MG63 (cell line): ENCODE data around the gene PARP8. TPM values are rescaled to one million over a fixed set of nuclear protein-coding genes. Genes with fewer than 3 reads are reported as not detected.
"Not testable (repeated sequence)": the region's sequence is repeated elsewhere in the genome, so short reads cannot be mapped to it uniquely, and the experiment has no call there.

Source experiments
- DNase-seq: peaks from one replicate; pipeline ENCODE4 v3.0.0-alpha.2; 2020
- H3K27me3 ChIP-seq: fragments of 250-450 bp; sonication (Bioruptor Pico); 2 replicates; pipeline ENCODE4 v1.5.1; 2020; ENCODE audit warnings: mild to moderate bottlenecking, moderate library complexity
- H3K36me3 ChIP-seq: fragments of 250-450 bp; sonication (Bioruptor Pico); 2 replicates; pipeline ENCODE4 v1.5.1; 2020; ENCODE audit warnings: mild to moderate bottlenecking, moderate library complexity
- H3K4me3 ChIP-seq: fragments of 250-450 bp; sonication (Bioruptor Pico); 2 replicates; pipeline ENCODE4 v1.5.1; 2020; ENCODE audit warnings: mild to moderate bottlenecking, moderate library complexity
- H3K9me3 ChIP-seq: fragments of 250-450 bp; sonication (Bioruptor Pico); 2 replicates; pipeline ENCODE4 v1.5.1; 2020; ENCODE audit warnings: mild to moderate bottlenecking, moderate library complexity
- total RNA-seq: library from RNA; depleted of rRNA; stranded (reverse); fragments of >200 nt; shearing (Covaris generic); gene quantifications from 2 replicates; pipeline ENCODE4 v1.2.3, GENCODE V29; 2014; ENCODE audit warnings: low replicate concordance; rRNA removed

PARP8 gene
- 0.25 and 0.66 TPM in 2 replicates for total RNA-seq

- peak; percentile 59 for DNase-seq
- peak within 1 kb of the TSS; percentile 80 for H3K4me3 ChIP-seq
- no peaks in the 10 kb centered on the region for H3K9me3 ChIP-seq
- no peaks in the 10 kb centered on the region for H3K27me3 ChIP-seq
- no peaks in the 10 kb centered on the region for H3K36me3 ChIP-seq
These were observed at the start of gene PARP8 for GRCh38 chr5:50666261-50667022. Gene PARP8 (plus strand): TSS chr5:50666637. CDS start chr5:50667096, 459 bp downstream.

- no peaks in the 10 kb centered on the region for H3K9me3 ChIP-seq
- DNase-seq = no peak
- H3K4me3 ChIP-seq = no peak overlapping the region
- no peaks in the 10 kb centered on the region for H3K27me3 ChIP-seq
- no peaks in the 10 kb centered on the region for H3K36me3 ChIP-seq
These were observed 42.8 kb upstream of the PARP8 start for GRCh38 chr5:50623666-50624065.

- H3K36me3 ChIP-seq, H3K27me3 ChIP-seq, H3K4me3 ChIP-seq, H3K9me3 ChIP-seq, DNase-seq: not testable (repeated sequence)
These were observed 31.6 kb upstream of the PARP8 start for GRCh38 chr5:50634866-50635265.

GRCh38 chr5:50637576-50637975 lies 28.9 kb upstream of the PARP8 start:
- H3K4me3 ChIP-seq, H3K27me3 ChIP-seq, DNase-seq, H3K36me3 ChIP-seq, H3K9me3 ChIP-seq: not testable (repeated sequence)

- no peaks in the 10 kb centered on the region for H3K36me3 ChIP-seq
- no peaks in the 10 kb centered on the region for H3K27me3 ChIP-seq
- no peak for DNase-seq
- no peak overlapping the region for H3K4me3 ChIP-seq
- H3K9me3 ChIP-seq = no peaks in the 10 kb centered on the region
These were observed 19.8 kb upstream of the PARP8 start for GRCh38 chr5:50646591-50646990.

- Histone ChIP-seq H3K36me3 (no peaks in the 10 kb centered on the region), H3K4me3 (no peak overlapping the region), H3K27me3 (no peaks in the 10 kb centered on the region), H3K9me3 (no peaks in the 10 kb centered on the region)
- no peak for DNase-seq
These were observed 18.7 kb upstream of the PARP8 start for GRCh38 chr5:50647726-50648125.

GRCh38 chr5:50653946-50654345 lies 12.5 kb upstream of the PARP8 start:
- no peak for DNase-seq
- Histone ChIP-seq H3K36me3 (no peaks in the 10 kb centered on the region), H3K4me3 (no peak overlapping the region), H3K9me3 (no peaks in the 10 kb centered on the region), H3K27me3 (no peaks in the 10 kb centered on the region)

GRCh38 chr5:50655067-50655809 lies 11.2 kb upstream of the PARP8 start:
- Histone ChIP-seq H3K36me3 (no peaks in the 10 kb centered on the region), H3K4me3 (no peak overlapping the region), H3K27me3 (no peaks in the 10 kb centered on the region), H3K9me3 (no peaks in the 10 kb centered on the region)
- DNase-seq = no peak

GRCh38 chr5:50655810-50656205 lies 10.6 kb upstream of the PARP8 start:
- Histone ChIP-seq H3K4me3 (no peak overlapping the region), H3K27me3 (no peaks in the 10 kb centered on the region), H3K9me3 (no peaks in the 10 kb centered on the region), H3K36me3 (no peaks in the 10 kb centered on the region)
- DNase-seq = peak; percentile 10

GRCh38 chr5:50657044-50657443 lies 9.4 kb upstream of the PARP8 start:
- H3K9me3 ChIP-seq = no peaks in the 10 kb centered on the region
- H3K4me3 ChIP-seq = no peak overlapping the region
- no peak for DNase-seq
- H3K36me3 ChIP-seq = no peaks in the 10 kb centered on the region
- H3K27me3 ChIP-seq = no peaks in the 10 kb centered on the region

- Histone ChIP-seq H3K27me3 (no peaks in the 10 kb centered on the region), H3K9me3 (no peaks in the 10 kb centered on the region), H3K4me3 (no peak overlapping the region), H3K36me3 (no peaks in the 10 kb centered on the region)
- no peak for DNase-seq
These were observed 8.2 kb upstream of the PARP8 start for GRCh38 chr5:50658246-50658645.

- no peak for DNase-seq
- H3K27me3 ChIP-seq = no peaks in the 10 kb centered on the region
- no peaks in the 10 kb centered on the region for H3K9me3 ChIP-seq
- H3K4me3 ChIP-seq = no peak overlapping the region
- no peaks in the 10 kb centered on the region for H3K36me3 ChIP-seq
These were observed 2.8 kb upstream of the PARP8 start for GRCh38 chr5:50663636-50664035.

GRCh38 chr5:50665091-50665490 lies 1.3 kb upstream of the PARP8 start:
- Histone ChIP-seq H3K27me3 (no peaks in the 10 kb centered on the region), H3K4me3 (no peak overlapping the region), H3K36me3 (no peaks in the 10 kb centered on the region), H3K9me3 (no peaks in the 10 kb centered on the region)
- no peak for DNase-seq

GRCh38 chr5:50665761-50666202 lies 655 bp upstream of the PARP8 start:
- not testable (repeated sequence) for DNase-seq, H3K9me3 ChIP-seq, H3K36me3 ChIP-seq, H3K27me3 ChIP-seq
- H3K4me3 ChIP-seq = peak overlapping the region; percentile 80

- Histone ChIP-seq H3K9me3 (no peaks in the 10 kb centered on the region), H3K4me3 (peak overlapping the region; percentile 80), H3K36me3 (no peaks in the 10 kb centered on the region), H3K27me3 (no peaks in the 10 kb centered on the region)
- DNase-seq = peak; percentile 56
These were observed 701 bp downstream of the PARP8 start for GRCh38 chr5:50667023-50667652.

- H3K9me3 ChIP-seq = no peaks in the 10 kb centered on the region
- H3K36me3 ChIP-seq = no peaks in the 10 kb centered on the region
- H3K27me3 ChIP-seq = no peaks in the 10 kb centered on the region
- H3K4me3 ChIP-seq = peak overlapping the region; percentile 80
- peak; percentile 54 for DNase-seq
These were observed 1.5 kb downstream of the PARP8 start for GRCh38 chr5:50667653-50668595.
